UCSD-AML1 (cell line): ENCODE data around the gene PLGRKT.
"Not testable (repeated sequence)": the region's sequence is repeated elsewhere in the genome, so short reads cannot be mapped to it uniquely, and the experiment has no call there.

Experiments used
- DNase-seq: peaks from one replicate; lab custom pipeline; 2025; ENCODE audit not compliant: unreplicated experiment; lab: John Stamatoyannopoulos, UW

The PLGRKT gene

DNA sequence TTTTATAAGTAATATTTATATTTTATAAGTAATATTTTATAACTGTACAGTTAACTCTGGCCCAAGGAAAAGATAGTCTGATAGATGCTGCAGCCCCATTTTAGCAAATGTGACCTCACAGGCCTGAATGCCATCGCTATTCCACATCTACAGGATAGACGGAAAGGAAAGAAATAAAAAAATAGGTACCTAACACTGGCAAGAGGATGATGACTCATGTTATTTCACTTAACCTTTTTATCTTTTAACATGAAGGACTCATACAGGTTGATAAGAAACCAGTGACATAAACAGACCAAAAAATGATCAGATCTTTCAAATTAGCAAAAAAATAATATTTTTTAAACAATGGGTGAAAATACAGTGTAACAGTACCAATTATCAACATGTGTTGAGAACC is 15.3 kb upstream of the PLGRKT start:
- no peak for DNase-seq

DNA sequence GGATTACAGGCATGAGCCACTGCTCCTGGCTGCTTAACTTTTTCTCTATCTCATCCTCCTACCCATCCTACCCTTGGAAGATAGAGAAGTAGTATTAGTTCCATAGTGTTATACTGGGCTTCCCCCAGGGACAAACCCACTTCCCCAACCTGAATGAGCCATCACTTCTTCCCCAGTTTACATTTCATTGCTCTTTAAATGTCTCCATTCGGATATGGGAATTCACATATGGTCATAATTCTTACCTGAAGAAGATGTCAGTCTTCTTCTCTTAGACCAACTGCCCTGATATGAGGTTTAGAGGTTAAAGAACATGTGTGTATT is 14.5 kb upstream of the PLGRKT start:
- no peak for DNase-seq

DNA sequence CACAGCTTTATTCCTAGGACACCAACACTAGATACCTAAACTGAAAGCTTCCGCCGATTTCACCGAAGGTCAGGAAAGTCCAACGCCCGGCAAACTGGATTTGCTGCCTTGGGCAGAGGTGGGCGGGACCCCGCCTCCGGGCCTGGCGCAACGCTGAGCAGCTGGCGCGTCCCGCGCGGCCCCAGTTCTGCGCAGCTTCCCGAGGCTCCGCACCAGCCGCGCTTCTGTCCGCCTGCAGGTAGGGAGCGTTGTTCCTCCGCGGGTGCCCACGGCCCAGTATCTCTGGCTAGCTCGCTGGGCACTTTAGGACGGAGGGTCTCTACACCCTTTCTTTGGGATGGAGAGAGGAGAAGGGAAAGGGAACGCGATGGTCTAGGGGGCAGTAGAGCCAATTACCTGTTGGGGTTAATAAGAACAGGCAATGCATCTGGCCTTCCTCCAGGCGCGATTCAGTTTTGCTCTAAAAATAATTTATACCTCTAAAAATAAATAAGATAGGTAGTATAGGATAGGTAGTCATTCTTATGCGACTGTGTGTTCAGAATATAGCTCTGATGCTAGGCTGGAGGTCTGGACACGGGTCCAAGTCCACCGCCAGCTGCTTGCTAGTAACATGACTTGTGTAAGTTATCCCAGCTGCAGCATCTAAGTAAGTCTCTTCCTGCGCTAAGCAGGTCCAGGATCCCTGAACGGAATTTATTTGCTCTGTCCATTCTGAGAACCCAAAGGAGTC is 12.8 kb upstream of the PLGRKT start, which contains the start of gene CD274:
TSS of gene CD274 (plus strand) at position 184 of the 733 bp plus-strand sequence. CDS start 5,572 bp downstream, outside the sequence.
- DNase-seq = peak; percentile 90

- no peak for DNase-seq
Observed at GRCh38 chr9:5449521-5450358, 12.0 kb upstream of the PLGRKT start.

- no peak for DNase-seq
Observed at GRCh38 chr9:5448461-5449435, 11.0 kb upstream of the PLGRKT start.

DNA sequence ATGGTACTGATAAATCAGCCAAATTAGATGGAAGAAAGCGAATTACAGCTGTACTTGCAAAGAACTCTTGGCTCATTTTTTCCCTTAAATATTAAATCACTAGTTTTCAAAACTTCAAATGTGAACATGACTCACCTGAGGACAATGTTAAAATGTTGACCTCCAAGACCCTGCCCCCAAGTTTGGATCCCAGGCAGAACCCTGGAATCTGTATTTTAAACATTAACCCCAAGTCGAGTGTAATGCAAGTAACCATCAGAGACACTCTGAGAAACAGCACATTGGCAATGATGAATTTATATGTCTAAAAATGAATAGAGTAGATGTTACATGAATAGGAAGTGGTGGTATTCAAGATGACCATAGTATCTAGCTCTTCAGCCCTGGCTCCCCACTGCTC is 10.3 kb upstream of the PLGRKT start:
- DNase-seq = no peak

DNA sequence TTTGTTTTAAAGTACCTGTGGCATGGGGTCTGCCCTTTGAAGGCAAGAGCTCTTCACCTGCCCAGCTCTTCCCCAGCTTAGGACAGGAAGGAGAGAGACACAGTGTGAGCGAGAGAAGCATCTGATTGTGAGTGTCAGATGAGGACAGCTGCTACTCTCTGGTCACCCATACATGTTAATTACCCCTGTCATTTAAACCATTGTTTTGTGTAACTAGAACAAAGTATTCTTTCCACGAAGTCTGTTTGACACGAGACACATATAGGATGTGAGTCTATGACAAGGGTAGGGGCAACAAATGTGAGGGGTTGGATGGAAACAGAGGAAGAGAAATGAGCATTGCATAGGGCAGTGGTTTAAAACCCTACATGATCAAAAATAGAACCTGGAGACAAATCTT is 9.6 kb upstream of the PLGRKT start:
- DNase-seq = no peak

DNA sequence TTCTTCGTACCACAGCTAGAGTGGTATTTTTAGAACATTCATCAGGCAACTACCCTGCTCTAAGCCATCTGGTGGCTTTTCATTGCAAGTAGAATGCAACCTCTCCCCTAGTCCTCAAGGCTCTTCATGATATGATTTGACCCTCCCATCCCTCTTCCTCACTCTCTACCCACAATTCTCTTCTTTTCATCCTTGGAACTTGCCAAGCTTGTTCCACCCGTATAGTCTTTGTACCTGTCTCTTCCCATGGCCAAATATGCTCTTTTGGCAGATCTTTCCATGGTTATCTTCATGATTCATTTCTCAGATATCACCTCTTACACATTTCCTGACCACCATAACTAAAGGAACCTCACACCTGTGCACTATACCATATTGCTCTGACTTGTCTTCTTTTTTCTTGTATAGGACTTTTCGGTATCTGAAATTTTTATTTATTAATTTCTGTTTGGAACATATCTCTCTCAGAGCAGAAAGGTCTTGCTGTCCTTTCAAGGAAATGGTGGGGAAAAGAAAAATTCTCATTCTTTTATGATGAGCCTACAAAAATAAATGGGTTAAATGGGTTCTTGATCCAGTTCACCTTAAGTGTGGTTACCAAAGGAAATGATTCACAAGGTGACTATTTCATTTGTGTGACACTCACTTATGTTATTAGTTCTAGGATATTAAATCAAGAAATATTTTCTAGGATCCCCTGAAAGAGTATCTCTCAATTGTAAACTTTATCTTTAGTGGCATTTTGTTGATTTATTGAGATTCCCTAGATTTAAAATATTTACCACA is 8.9 kb upstream of the PLGRKT start:
- DNase-seq = no peak

GRCh38 chr9:5445886-5446285 is 8.2 kb upstream of the PLGRKT start:
- DNase-seq = no peak

- not testable (repeated sequence) for DNase-seq
Observed at GRCh38 chr9:5445096-5445495, 7.4 kb upstream of the PLGRKT start.

DNA sequence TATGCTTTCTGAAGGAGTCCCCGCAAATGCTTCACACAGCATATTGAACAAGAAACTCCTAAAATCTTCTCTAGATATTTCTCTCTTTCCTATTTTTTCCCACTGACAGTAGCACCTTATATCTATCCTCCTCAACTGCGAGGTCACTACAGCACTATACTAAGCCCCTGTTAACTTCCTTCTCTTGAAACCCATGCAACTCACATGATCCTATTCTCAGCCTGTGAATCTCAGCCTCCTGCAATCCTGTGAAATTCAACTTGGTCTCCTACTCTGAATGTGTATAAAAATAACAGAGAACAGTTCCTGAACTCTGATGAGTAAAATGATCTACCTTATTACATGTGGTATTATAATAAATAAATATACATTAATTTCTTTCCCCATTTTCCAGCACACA is 6.1 kb upstream of the PLGRKT start:
- no peak for DNase-seq

DNA sequence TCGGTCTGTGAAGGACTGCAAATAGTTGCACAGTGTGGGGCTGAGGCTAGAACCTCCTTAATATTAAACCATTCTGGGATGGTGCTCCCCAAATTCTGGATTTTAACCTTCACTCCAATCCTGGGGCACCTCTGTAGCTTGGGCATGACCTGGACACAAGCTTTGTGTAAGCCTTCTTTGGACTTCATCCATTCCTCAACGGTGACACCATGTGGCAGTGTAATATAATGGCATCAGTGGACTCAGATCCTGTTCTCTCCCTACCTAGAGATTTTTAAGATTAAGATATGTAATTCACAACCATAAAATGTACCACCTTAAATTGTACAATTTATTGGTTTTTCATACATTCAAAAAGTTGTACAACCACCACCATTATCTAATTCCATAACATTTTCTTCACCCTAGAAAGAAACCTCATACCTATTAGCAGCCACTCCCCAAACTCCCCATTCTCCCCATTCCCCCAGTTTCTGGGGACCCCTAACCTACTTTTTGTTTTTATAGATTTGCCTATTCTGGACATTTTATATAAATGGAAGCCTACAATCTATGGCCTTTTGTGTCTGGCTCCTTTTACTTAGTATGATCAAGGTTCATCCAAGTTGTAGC is 4.8 kb upstream of the PLGRKT start:
- no peak for DNase-seq

GRCh38 chr9:5441043-5441442 is 3.3 kb upstream of the PLGRKT start:
- DNase-seq = no peak

- no peak for DNase-seq
Observed at GRCh38 chr9:5440426-5440825, 2.7 kb upstream of the PLGRKT start.

DNA sequence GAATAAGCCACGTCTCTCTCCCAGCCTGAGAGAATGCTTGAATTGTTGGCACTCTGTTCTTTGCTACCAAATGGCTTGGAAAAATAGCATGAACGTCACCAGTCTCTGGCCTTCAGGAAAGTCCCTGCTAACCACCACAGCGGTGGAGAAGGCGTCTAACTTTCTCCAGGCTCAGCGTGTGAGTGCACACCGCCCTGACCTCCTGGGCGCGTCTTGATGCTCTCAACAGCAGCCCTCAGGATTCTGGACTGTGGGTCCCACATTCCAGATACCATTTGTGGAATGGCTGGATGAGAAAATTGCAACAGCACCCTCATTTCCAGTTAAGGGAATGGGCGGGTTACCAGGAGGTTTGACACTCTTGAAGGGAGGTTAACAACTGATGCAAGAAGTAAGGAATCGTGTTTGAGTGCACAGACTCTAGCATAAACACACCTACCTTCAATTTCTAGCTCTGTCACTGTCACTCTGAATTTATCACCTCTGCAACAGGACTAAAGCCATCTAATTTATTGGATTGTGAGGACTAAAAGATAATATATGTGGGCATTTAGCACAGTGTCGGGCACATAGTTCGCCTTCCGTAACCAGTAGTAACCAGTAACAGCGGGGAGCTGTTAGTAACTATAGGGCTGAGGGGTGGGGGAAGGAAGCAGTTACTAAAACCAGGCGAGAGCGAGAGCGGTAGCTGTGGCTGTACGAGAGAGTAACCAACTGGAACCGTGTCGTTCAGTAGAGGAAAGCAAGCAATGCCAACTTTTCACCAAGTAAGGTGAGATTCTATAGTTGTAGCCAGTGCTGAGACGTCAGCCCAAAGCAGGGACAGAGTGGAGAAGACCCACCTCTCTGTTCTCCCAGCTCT is 807 bp upstream of the PLGRKT start:
- DNase-seq = no peak

DNA sequence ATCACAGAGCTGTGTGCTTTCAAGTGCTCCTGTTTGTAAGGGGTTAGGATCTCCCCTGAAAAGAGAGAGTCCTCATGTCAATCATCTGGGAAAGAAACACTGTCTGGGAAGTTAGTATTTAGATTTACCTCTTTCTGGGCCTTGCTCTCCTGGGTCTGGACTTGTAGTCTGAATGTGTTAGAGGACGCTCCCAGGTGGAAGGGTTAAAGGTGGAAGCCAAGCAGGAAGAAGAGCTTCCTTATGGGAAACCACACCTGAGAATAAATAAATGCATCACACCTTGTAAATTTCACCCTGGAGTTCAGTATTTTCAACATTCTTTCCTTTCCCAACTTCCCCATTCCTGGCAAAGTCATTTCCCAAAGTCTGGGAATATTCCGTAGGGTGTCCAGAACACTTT is 1.3 kb downstream of the PLGRKT start:
- no peak for DNase-seq

DNA sequence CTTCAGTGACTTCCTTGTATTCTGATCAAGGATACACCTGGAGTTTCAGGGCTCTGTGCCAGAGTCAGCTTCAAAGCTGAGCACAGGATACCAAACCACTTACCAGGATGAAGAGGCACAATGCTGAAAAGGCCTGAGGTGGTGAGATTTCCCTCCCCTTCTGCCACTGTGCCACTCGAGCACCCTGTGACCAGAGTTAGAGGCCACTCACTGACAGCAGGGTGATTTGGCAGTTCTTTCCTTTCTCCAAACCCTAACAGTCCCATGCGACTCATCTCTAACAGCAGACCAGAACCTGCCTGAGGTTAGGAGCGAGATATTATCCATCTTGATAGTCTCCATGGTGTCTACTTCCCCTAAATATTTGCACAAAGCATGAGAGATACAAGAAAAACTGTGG is 1.8 kb downstream of the PLGRKT start:
- no peak for DNase-seq

DNA sequence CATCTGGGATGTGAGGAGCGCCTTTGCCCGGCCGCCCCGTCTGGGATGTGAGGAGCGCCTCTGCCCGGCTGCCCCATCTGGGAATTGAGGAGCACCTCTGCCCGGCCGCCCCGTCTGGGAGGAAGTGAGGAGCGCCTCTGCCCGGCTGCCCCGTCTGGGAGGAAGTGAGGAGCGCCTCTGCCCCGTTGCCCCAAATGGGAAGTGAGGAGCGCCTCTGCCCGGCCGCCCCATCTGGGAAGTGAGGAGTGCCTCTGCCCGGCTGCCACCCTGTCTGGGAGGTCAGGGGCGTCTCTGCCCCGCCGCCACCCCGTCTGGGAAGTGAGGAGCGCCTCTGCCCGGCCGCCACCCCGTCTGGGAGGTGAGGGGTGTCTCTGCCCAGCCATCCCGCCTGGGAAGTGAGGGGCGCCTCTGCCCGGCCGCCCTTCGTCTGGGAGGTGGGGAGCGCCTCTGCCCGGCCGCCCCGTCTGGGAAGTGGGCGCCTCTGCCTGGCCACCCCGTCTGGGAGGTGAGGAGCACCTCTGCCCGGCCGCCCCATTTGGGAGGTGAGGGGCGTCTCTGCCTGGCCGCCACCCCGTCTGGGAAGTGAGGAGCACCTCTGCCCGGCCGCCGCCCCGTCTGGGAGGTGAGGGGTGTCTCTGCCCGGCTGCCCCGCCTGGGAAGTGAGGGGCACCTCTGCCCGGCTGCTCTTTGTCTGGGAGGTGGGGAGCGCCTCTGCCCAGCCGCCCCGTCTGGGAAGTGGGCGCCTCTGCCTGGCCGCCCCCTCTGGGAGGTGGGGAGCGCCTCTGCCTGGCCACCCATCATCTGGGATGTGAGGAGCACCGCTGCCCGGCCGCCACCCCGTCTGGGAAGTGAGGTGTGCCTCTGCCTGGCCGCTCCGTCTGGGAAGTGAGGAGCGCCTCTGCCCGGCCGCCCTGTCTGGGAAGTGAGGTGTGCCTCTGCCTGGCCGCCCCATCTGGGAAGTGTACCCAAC is 3.6 kb downstream of the PLGRKT start:
- not testable (repeated sequence) for DNase-seq
